Measurements from ENCODE around the gene PNKP.
"Not testable (repeated sequence)": the region's sequence is repeated elsewhere in the genome, so short reads cannot be mapped to it uniquely, and the experiment has no call there.

Gene PNKP

GRCh38 chr19:49840736-49841249, 26.6 kb downstream of the PNKP start:
- no peak for DNase-seq

- DNase-seq = no peak
Observed at GRCh38 chr19:49840321-49840720, 27.1 kb downstream of the PNKP start.

DNA sequence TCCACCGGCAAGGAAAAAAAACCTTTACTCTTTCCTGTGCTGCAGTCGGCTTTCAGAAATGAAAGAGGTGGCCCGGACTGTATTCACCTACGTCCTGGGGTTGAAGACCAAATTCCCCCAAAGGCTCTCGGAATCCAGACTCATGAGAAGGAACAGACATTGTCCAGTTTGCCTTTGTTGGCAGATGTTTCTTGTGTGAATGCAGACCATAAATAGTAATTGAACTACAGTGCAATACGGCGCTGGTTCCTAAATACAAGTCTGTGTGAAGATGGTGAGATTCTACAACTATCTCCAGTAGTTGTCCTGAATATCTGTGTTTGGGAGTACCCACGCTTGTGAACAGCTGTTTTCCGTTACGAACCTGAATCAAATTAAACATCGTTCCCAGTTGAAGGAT, 27.7 kb downstream of the PNKP start:
- DNase-seq = no peak

GRCh38 chr19:49838885-49839588, 28.3 kb downstream of the PNKP start:
- DNase-seq = no peak

- no peak for DNase-seq
Observed at GRCh38 chr19:49837425-49837824, 30.0 kb downstream of the PNKP start.

- DNase-seq = no peak
Observed at GRCh38 chr19:49837009-49837310, 30.4 kb downstream of the PNKP start.

DNA sequence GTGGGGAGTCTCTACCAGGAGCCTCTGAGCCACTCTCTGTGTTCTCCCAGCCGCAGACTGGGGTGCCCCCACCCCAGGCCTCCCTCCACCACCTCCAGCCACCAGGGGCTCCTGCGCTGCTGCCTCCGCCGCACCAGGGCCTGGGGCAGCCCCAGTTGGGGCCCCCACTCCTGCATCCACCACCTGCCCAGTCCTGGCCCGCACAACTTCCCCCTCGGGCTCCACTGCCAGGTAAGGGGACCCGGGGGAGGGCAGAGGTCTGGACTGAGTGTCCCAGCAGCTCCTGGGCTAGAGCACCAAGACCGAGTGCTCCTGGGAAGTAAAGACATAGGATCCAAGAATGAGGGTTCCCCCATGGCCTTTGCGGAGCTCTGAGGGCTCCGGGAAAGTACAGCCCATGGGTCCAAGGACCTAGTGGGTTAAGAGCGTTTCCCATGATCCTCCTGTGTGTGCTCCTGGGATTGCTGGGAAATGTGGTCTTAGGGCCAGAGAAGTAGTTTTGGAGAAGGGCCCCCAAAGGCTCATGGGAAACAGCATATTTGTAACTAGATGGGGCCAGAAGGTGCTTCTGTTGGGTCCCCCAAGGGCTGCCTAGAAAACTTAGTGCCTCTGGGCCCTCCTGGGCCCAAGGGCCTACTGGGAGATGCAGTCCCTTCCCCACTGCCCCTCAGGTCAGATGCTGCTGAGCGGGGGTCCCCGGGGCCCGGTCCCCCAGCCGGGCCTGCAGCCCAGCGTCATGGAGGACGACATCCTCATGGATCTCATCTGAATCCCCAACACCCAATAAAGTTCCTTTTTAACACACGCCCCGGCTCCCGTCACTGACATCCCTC, 31.0 kb downstream of the PNKP start:
- no peak for DNase-seq

DNA sequence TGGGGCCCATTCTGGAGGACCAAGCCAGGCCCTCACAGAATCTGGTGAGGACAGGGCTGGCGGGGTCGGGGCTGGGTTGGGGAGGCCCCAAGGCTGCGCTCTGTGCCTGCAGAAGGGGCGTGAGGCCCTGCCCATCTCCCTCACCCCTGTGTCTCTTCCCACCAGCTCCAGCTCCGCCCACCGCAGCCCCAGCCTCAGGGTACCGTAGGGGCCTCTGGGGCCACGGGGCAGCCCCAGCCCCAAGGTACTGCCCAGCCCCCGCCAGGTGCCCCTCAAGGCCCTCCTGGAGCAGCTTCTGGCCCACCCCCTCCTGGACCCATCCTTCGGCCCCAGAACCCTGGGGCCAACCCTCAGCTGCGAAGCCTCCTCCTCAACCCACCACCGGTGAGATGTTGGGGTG, 31.8 kb downstream of the PNKP start:
- no peak for DNase-seq

- no peak for DNase-seq
Observed at GRCh38 chr19:49833599-49833998, 33.8 kb downstream of the PNKP start.

- no peak for DNase-seq
Observed at GRCh38 chr19:49832556-49832955, 34.8 kb downstream of the PNKP start.

DNA sequence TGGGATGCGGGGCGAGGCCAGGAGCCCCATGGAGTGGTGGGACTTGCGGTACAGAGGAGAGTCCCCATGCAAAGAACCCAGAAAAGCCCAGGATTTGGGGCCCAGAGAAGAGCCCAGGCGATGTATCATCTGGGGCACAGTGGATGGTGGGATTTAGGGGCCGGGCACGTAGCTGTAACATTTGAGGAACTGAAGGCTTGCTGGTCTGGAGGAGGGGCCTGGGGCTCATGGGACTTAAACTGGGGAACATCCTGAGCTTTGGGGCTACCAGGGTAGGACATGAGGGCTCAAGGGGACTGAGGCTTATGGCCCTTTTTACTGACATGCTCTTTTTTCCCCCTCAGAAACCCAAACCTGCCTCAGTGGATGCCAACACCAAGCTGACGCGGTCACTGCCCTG, 35.8 kb downstream of the PNKP start:
- DNase-seq = no peak

GRCh38 chr19:49830766-49831165, 36.6 kb downstream of the PNKP start:
- DNase-seq = no peak

- no peak for DNase-seq
Observed at GRCh38 chr19:49829721-49830120, 37.7 kb downstream of the PNKP start.

- no peak for DNase-seq
Observed at GRCh38 chr19:49829200-49829599, 38.2 kb downstream of the PNKP start.

DNA sequence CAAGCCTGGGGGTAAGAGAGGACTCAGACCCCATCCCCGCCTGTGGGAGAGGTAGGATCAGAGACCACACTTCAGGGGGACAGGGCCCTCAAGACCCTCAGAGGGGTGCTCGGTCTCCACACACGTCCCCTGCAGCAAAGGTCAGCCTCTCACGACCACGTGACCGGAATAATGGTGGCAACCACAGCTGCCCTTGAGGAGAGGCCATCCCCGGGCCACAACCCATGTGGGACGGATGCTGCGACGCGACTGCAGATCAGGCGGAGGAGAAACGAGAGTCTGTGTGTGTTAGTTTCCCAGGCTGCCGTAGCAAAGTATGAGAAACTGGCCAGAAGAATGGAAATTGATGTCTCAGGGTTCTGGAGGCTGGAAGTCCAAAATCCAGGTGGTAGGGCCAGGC, 40.3 kb downstream of the PNKP start:
- DNase-seq = no peak

DNA sequence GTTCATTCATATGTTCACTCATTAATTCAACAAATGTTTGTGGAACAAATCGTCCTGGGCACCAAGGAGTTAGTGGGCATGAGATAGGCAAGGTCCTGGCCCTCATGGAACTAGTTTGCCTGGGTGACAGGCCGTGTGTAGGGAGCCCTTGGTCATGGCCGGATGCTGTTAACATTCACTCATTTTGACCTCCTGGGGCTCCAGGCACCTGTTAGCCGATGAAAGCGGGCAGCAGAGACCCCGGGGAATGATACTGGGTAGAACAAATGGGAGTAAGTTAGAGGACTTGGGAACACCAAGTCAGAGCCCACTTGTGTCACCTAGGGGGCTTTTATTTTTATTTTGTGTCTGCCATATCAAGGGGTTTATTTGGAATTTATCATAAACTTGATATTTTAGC, 42.7 kb downstream of the PNKP start:
- no peak for DNase-seq

DNA sequence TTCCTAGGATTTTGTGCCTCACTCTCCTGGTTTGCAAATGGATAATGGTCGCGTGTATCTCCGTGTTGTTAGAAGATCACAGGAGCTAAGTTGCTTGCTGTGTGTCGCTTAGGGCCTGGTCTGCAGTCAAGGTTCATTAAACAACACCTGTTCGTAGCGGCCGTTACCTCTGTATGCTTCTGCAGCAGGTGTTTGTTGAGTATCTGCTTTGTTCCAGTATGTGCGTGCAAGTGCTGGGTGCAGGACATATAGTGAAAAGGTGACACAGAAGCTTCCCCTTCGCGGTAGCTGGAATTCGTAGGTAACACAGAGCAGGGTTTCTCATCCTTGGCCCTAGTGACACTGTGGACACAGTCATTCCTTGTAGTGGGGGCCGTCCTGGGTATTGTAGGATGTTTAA, 43.9 kb downstream of the PNKP start:
- peak; percentile 92 for DNase-seq

DNA sequence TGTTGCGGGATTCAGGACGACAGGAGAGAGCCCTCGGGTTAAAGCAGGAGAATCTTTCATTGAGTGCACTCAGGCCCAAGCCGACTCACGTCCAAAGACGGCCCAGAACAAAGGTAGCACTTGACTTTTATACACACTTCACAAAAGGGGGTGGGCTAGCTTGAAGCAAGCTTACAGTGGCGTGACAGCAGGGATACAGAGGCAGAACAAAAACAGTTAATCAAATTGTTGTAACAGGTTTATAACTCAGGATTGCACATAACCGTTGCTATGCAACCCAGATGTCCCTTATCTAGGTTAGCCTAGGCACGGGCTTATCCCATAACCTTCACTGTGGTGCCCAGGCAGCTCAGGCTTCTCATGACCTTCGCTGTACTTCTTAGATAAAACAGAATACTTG, 47.3 kb downstream of the PNKP start:
- DNase-seq = peak; percentile 75

DNA sequence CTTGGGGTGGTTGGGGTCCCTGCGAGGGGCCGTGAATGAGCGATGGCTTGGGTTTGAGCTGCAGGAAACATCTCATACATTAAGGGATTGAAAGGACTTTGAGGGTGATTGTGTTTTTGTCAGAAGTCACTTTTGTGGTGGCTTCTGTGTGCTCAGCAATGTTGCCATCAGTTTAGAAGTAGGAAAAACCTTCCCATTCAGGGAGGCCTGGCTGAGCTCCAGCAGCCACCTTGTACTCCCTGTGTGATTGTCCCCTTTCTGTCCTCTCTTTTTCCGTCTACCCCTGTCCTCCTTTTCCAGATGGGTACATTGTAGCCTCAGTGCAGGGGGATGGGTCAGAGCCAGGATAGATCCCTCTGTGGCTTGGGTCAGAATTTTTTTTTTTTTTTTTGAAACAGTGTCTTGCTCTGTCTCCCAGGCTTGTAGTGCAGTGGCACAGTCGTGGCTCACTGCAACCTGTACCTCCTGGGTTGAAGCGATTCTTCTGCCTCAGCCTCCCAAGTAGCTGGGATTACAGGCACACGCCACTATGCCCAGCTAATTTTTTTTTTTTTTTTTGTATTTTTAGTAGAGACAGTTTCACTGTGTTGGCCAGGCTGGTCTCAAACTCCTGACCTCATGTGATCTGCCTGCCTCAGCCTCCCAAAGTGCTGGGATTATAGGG, 47.8 kb downstream of the PNKP start:
- DNase-seq = not testable (repeated sequence)

DNA sequence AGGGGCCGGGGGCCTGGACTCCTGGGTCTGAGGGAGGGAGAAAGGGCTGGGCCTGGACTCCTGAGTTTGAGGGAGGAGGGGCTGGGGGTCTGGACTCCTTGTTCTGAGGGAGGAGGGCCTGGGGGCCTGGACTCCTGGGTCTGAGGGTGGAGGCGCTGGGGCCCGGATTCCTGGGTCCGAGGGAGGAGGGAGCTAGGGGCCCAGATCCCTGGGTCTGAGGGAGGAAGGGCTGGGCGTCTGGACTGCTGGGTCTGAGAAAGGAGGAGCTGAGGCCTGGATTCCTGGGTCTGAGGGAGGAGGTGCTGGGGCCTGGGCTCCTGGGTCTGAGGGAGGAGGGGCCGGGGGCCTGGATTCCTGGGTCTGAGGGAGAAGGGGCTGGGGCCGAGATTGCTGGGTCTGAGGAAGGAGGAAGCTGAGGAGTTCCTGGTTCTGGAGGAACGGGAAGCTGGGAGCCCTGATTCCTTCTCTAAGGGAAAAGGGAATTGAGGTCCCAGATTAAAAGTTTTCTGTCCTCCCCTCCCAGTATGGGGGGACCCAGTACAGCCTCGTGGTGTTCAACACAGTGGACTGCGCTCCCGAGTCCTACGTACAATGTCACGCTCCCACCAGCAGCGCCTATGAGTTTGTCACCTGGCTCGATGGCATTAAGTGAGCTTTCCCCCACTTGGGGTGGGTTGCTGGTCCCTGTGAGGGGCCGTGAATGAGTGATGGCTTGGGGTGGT, 48.6 kb downstream of the PNKP start:
- no peak for DNase-seq

GRCh38 chr19:49817964-49818648, 49.3 kb downstream of the PNKP start, which contains the start of gene MED25:
TSS of gene MED25 (plus strand) at chr19:49818289. CDS start at chr19:49818342, 53 bp downstream.
- peak; percentile 82 for DNase-seq

- no peak for DNase-seq
Observed at GRCh38 chr19:49816590-49816989, 50.8 kb downstream of the PNKP start.

- no peak for DNase-seq
Observed at GRCh38 chr19:49814010-49814409, 53.4 kb downstream of the PNKP start.
